CD4-positive, alpha-beta T cell treated with Interleukin-15 for 4 hours (primary cell): ENCODE results near the gene NTSR1.

Experiments
- DNase-seq: peaks from one replicate; pipeline ENCODE4 v3.0.0-alpha.2; 2020; ENCODE audit warnings: low spot score

NTSR1 gene

DNA sequence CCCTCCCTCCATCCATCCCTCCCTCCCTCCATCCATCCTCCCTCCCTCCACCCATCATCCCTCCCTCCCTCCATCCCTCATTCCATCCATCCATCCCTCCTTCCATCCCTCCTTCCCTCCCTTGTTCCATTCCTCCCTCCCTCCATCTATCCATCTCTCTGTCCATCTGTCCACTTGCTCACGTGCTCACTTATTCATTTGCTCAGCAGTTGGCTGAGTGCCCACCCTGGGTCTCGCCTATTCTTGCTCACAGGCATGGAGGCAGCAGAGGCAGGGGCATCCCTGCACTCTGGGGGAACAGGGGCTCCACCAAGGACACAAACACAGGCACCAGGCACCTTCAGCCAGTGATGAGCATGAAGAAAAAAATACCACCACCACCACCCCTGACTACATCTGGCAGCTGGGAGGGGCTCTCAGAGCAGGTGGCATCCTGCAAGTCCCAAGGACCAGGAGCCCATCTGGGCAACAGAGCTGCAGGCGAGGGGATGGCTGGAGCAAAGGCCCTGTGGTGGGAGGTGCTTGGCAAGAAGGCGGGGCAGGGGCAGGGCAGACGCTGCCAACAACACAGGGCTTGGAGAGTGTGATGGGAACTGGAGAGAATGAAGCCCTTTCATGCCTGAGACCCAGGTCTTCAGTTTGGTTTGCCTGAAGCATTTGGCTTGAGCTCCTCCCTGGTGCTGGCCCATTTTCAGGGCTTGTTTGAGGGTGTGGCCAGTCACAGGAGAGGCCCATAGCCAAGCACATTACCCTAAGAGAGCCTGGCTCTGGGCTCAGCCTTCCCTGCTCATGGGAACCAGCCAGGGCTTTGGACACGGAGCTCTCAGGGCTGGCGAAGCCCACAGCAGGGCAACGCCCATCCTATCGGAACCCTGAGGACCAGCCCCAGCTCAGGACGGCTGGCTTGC, 47.4 kb downstream of the NTSR1 start:
- DNase-seq = no peak

GRCh38 chr20:62758226-62758912, 49.7 kb downstream of the NTSR1 start:
- no peak for DNase-seq

GRCh38 chr20:62759981-62760431, 51.4 kb downstream of the NTSR1 start:
- DNase-seq = no peak

DNA sequence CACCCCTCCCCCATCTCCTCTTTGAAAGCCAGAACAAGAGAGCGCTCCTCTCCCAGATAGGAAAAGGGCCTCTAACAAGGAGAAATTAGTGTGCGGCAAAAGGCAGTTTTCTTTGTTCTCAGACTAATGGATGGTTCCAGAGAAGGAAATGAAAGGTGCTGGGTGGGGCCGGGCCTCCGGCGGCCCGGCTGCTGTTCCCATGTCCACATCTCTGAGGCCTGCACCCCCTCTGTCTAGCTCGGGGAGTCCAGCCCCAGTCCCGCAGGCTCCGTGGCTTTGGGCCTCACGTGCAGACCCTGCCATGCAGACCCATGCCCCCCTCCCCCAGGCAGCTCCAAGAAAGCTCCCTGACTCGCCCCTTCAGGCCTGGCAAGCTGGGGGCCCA, 51.8 kb downstream of the NTSR1 start:
- no peak for DNase-seq

GRCh38 chr20:62760856-62761758, 52.5 kb downstream of the NTSR1 start:
- DNase-seq = no peak

DNA sequence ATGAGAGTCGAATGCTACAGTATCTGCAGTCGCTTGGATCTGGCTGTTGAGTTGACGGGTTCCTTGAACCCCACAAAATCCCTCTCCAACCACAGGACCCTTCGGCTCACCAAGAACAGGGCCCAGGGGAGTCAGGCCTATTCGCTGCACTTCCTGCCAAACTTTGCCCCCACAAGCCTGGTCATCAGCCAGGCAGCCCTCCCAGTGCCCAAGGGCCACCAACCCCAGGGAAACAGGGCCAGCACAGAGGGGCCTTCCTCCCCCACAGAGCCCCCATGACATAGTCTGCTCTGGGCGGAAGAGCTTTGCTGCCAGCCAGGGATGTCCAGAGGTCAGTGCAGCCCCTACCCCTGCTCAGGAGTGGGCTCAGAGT, 53.1 kb downstream of the NTSR1 start:
- DNase-seq = no peak

DNA sequence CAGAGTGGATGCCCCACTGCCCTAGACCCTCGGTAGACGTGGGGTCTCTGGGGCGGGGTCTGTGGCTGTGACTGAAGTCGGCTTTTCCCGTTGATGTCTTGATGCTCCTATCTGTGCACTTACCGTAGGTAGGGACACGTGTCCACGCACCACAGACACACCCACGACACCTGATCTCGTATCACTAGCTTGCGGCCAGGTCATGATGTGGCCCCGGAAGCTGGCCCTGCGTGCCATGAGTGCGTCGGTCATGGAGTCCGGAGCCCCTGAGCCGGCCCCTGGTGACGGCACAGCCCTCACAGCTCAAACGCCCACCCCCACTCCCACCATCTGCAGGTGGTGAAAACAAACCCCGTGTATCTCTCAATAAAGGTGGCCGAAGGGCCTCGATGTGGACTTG, 53.7 kb downstream of the NTSR1 start:
- DNase-seq = no peak

DNA sequence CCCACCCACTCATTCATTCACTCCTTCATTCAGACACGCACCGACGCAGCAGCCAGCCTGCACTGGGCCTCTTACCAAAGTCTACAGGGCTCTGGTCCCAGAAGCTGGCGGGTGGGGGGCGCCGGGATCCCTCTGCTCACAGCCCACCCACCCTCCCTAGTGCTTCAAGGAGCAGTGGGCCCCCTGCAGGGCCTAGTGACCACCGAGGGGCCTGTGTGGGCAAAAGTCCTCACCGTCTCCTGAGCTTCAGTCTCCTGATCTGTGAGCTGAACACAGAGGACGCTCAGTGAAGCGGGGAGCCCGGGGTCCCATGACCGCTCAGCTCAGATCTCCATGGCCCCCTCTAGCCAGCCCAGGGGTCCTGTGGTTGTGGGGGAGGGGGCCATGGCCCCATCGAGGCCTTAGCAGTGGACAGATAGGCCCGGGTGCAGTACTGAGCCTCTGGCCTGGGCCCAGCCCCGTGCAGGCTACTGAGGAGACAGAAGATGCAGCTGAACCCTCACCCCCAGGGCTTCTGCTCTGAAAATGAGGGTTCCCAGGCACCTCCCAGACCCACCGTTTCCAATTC, 54.2 kb downstream of the NTSR1 start:
- DNase-seq = no peak

GRCh38 chr20:62763404-62763803, 54.8 kb downstream of the NTSR1 start:
- no peak for DNase-seq

DNA sequence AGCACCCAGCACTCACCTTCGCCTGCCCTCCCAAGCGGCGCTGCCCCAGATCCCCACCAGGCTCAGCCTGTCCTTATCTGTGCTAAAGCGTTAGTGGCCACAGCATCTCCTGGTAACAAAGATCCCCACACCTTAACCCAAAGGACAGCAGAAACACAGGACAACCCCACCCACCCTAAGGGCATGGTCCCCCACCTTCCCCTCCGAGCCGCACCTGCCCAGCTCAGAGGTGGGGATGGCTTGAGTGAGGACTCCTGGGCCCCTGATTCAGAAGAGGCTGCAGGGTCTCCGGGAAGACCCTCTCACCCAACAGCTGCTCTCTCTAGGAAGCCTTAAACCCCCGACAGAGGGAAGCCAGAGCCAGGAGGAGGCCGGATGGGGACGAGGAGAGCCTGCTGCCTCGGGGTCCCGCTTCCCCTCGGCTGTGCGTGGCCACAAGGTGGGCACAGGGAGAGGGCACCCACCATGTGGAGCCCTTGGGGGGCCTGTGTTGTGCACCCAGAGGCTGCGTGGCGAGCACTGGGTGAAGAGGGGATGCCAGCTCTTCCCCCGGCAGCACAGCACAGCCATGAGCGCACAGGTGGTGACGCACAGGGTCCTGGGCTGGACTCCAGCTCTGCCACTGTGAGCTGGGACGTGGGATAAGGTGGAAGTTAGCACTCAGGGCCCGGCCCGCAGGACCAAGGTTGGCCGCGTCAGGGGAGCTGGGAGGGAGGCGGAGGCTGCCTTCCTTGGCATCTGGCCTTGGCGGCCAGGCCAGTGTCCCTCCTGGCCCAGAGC, 55.7 kb downstream of the NTSR1 start:
- no peak for DNase-seq

GRCh38 chr20:62765021-62765420, 56.4 kb downstream of the NTSR1 start:
- DNase-seq = no peak

- no peak for DNase-seq
Observed at GRCh38 chr20:62765432-62766070, 56.9 kb downstream of the NTSR1 start.

DNA sequence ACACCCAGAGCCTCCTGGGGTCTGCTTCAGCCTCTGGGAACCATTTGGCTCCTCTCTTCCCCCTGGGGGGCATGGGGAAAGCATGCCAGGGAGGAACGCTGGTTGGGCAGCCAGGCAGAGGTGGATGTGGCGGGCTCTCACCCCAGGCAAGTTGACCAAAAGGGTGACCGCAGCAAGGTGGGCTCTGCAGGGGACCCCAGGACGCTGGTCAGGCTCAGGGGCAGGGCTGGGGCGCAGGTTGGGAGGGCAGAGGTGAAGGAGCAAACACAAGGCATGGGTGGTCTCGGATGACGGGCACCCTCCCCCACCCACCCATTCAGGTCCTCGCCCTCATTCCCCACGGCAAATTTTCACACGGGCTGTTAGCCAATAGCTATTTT, 57.4 kb downstream of the NTSR1 start:
- DNase-seq = no peak

DNA sequence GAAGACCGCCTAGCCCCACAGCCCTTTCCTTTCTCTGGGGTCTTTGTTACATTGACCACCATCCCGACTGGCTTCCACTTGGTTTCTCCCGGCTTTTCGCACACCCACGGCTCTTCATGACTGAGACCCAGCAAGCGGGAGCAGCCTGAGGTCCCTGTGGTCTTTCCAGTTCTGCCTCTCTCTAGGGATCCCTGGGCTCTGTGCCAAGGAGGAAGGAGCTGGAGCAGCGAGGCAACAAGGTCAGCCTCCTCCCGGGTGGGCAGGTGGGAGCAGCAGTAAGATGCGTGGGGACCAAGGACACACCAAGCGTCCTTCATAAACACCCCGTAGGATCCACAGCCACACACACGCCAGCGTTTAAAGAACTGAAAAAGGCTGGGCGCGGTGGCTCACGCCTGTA, 58.1 kb downstream of the NTSR1 start:
- DNase-seq = no peak

GRCh38 chr20:62768234-62768546, 59.6 kb downstream of the NTSR1 start:
- DNase-seq = no peak

- no peak for DNase-seq
Observed at GRCh38 chr20:62768551-62769287, 60.1 kb downstream of the NTSR1 start.

DNA sequence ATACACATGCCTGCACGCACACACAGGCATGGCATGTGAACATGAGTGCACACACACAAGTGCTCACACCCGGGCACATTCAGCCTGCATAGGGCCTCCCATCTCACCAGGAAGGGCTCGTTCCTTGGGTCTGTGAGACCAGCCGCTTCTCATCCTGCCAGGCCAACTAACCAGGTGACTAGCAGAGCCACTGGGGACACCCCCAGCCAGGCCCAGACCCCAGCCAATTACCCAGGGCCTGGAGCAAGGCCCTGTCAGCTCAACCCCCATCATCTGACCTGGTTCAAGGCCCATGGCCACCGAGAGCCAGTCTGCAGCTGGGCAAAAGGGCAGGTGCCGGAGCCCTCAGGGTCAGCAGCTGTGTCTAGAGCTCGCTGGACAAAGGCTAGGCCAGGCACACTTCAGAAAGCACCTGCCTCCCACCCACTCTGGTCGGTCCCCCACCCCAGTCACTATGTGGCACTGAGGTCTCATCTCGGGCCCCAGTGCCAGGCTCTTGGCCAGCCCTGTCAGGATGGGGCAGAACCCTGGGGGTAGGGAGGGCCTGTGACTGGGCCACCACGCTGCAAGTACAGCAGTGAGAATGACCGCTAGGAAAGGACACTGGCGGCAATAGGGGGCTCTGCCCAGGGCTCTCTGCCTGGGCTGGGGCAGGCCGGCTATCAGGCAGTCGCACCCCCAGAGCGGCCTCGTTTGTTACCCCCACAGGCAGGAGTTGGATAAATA, 60.9 kb downstream of the NTSR1 start:
- DNase-seq = no peak

DNA sequence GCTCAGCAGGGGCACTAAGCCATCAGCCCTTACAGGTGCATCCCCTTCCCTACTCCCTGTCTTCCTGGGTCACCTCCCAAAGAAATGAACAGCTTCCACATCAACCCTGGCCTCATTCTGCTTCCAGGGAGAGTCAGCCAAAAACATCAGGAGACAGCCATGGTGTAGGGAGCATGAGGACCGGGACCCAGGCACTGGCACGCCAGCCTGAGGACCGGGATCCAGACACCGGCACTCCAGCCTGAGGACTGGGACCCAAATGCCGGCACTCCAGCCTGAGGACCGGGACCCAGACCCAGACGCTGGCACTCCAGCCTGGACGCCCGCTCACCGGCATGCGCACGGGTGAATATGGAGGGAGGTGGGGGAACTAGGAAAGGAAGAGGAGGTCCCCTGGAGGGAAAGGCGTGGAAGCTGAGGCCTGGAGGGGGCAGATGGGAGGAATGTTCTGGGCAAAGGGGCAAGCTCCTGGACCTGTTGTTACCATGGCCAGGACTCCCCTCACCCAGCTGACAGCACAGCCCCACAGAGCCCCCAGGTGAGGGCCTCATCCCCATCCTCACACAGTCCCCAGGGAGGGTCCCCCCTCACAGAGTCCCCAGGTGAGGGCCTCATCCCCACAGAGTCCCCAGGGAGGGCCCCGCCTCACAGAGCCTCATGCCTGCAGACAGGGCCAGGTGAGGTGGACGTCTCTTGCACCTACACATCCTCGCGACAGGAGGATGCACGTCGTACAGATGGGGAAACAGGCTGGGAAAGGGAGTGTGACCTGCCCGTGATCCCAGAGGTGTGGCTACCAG, 61.7 kb downstream of the NTSR1 start:
- DNase-seq = no peak

DNA sequence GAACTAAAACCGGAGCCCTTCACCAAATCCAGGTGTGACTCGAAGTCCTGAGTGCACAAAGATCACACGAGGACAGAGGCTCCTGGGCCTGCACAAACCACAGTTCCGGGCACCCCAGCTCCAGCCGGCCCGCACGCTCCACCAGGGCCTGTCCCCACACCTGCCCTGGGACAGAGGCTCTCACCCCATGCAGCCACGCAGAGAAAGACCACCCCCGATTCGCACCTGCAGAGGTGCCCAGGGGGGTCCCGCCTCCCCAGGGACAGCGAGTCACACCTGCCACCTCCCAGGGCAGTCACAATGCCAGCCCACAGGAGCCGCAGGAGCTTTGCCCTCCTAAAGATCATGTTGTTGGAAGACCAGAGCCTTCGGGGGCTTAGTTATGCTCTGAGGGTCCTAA, 62.3 kb downstream of the NTSR1 start:
- DNase-seq = no peak
